NT2/D1 (cell line): ENCODE data around the gene ZFYVE27.

Source experiments
- SUZ12 ChIP-seq: IDR thresholded peaks from 2 replicates; pipeline ENCODE4 v1.6.1; 2011; ENCODE audit not compliant: insufficient read length, insufficient read depth; ENCODE audit errors: extremely low read depth
- ZNF274 ChIP-seq: IDR thresholded peaks from 2 replicates; pipeline ENCODE4 v1.6.1; 2011; ENCODE audit warnings: mild to moderate bottlenecking, low read depth, low read length

DNA sequence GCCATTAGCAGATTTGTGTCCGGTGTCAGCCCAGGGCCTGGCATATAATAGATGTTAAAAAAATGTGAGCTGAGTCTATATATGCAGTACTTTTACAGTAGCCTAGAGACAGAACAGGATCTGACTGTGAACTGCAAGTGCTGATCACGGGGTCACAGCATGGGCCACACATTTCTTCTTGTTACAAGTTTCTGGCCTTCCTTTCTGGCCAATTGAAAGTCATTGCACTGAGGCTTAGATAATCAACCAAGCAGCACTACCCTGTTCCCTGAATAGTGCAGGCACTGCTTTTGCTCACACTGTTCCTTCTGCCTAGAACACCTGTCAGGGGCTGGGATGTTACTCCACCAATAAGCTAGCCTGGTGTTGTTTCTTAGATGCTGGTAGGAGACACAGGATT, 28.8 kb upstream of the ZFYVE27 start:
- TF ChIP-seq ZNF274 (no peak), SUZ12 (no peak)
